CD4-positive, alpha-beta T cell treated with Interleukin-10 for 1 hour (primary cell): ENCODE measurements around the gene NEURL3.
"Not testable (repeated sequence)": the region's sequence is repeated elsewhere in the genome, so short reads cannot be mapped to it uniquely, and the experiment has no call there.

ENCODE experiments used
- DNase-seq: peaks from one replicate; pipeline ENCODE4 v3.0.0-alpha.2; 2020

NEURL3 gene

GRCh38 chr2:96506016-96506906, 1.1 kb upstream of the NEURL3 start:
- no peak for DNase-seq

DNA sequence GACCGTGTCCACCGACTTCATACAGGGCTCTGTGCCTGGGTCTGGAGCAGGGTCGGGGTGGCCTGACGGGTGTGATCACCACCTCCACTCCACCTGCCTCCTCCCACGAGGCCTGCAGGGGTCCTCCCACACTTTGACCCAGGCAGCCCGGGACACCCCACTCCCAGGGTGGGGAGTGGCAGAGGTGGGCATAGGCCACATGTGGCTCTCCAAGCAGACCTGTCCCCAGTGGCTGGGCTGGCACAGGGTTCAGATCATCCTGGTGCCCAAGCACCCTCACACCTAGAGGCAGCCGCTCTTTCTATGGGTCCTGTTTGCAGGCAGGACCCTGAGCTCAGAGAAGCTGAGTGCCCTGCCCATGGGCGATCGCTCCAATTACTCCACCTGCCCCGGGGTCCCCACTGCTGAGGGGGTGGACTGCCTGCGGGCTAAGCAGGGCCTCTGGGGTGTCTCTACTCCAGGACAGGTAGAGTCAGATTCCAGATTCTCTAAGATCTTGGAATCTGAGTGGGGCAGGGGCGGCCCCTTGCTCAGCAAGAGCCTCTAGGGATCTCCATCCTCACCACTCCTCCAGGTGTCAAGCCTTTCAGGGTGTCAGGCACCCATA, 1.4 kb downstream of the NEURL3 start:
- DNase-seq, result no peak

- no peak for DNase-seq
Measured at GRCh38 chr2:96502891-96503636, 2.1 kb downstream of the NEURL3 start.

DNA sequence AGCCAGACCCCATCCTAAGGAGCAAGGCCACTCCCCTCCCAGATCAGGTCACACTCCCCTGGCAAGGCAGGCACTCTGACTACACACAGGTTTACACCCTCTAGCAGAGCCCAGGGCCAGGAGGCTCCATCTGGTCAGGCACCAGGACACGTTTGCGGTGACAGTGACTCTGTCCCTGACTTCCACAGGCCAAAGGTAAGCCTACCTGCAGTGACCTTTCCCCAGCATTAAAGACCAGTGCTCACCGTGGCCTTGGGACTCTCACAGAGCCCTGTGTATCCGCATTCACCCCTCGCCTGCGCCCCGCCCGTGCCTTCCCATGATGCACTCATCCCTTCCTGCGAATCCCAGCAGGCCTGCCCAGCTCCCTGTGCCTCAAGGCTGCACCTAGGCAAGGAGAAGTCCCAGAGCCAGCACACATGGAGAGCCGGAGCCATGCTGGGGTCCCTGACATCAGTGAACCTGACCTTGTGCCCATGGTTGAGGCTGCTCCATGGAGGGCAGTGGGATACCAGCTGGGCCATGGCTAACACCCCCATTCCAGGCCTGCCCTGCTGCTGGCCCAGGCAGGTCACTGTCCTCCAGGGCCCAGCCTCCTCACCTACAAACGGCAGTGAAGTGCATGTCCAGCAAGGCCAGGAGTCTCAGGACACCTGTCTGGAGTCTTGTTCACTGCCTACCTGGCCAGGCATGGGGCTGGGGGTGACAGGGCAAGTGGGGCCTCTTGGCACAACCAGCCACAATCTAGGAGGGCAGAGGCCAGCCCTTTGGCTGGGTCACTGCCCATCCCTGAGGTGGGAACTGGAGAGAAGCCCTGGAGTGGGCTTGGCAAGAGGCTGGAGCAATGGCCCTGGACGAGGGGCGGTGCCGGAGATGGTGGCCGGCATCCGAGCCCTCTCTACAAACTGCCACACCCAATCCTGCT, 3.0 kb downstream of the NEURL3 start:
- no peak for DNase-seq

GRCh38 chr2:96501471-96501874, 3.7 kb downstream of the NEURL3 start:
- DNase-seq, result peak; percentile 46

DNA sequence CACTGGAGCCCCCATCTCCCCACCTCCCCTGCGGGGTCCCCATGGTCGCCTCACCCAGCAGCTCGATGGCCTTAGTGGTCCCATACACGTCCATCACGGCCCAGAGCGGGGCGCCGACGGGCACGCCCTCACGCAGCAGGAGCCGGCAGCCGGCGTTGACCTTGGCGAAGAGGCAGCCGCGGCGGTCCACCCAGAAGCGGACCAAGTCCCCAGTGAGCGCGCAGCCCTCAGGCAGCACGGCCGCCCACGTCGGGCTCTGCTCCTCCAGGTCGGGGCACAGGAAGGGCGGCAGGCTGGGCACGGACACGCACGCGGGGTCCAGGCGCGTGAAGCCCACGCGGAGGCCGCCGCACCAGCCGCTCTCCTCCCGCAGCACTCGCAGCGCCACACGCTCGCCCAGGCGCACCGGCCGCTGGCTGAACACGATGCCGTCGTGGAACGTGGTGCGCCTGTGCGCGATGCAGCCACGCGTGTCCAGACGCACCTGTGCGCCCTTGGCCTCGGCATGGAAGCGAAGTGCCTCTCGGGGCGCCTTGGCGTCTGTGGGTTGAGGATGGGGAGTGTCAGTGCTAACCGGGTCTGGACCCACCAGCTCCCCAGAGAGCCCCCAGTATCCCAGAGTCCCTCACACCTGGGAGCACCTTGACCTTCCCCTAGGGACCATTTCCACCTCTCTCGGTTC, 4.6 kb downstream of the NEURL3 start:
- no peak for DNase-seq

GRCh38 chr2:96499061-96499960, 5.8 kb downstream of the NEURL3 start:
- no peak for DNase-seq

DNA sequence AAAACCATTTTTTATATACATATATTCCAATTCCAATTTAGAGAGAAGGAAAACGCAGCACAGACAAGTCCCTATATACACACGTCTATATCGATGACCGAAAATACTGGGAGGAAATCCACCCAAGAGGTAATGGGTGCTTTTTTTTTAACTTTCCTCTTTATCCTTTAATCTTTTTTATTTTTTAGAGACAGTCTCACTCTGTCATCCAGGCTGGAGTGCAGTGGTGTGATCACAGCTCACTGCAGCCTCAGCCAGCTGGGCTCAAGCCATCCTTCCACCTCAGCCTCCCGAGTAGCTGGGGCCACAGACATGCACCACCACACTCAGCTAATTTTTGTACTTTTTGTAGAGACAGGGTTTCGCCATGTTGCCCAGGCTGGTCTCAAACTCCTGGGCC, 6.5 kb downstream of the NEURL3 start:
- DNase-seq, result not testable (repeated sequence)

- no peak for DNase-seq
Measured at GRCh38 chr2:96498021-96498431, 7.1 kb downstream of the NEURL3 start.

GRCh38 chr2:96495982-96496629, 9.1 kb downstream of the NEURL3 start:
- no peak for DNase-seq

GRCh38 chr2:96494188-96494587, 11.0 kb downstream of the NEURL3 start:
- no peak for DNase-seq

GRCh38 chr2:96493072-96493471, 12.1 kb downstream of the NEURL3 start:
- no peak for DNase-seq

- no peak for DNase-seq
Measured at GRCh38 chr2:96491860-96492497, 13.2 kb downstream of the NEURL3 start.

GRCh38 chr2:96489663-96490062, 15.5 kb downstream of the NEURL3 start:
- no peak for DNase-seq

DNA sequence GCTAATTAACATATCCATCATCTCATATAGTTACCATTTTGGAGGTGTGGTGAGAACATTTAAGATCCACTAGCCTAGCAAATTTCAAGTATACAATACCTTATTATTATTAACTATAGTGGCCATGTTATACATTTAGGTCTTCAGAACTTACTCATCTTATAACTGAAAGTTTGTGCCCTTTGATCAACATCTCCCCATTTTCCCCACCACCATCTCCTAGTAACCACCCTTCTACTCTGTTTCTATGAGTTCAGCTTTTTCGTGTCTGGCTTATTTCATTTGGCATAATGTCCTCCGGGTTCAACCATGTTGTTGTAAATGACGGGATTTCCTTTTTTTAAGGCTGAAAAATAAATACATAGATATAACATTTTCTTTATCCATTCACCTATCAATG, 15.9 kb downstream of the NEURL3 start:
- no peak for DNase-seq

- DNase-seq, result no peak
Measured at GRCh38 chr2:96486696-96487095, 18.5 kb downstream of the NEURL3 start.

GRCh38 chr2:96485751-96486651, 19.2 kb downstream of the NEURL3 start:
- peak; percentile 87 for DNase-seq

- DNase-seq, result no peak
Measured at GRCh38 chr2:96485350-96485749, 19.8 kb downstream of the NEURL3 start.

- no peak for DNase-seq
Measured at GRCh38 chr2:96484091-96484490, 21.1 kb downstream of the NEURL3 start.
